Non-pigmented ciliary epithelial cell (primary cell): ENCODE results near the gene ADGRL3.
A peak's percentile ranks its signal among the peaks of the same experiment; 100 is the strongest.

Experiments used
- DNase-seq: peaks from one replicate; pipeline ENCODE4 v3.0.0-alpha.2; 2010; ENCODE audit warnings: low read depth

The ADGRL3 gene

GRCh38 chr4:61426229-61426628 is 226.1 kb downstream of the ADGRL3 start:
- DNase-seq = no peak

DNA sequence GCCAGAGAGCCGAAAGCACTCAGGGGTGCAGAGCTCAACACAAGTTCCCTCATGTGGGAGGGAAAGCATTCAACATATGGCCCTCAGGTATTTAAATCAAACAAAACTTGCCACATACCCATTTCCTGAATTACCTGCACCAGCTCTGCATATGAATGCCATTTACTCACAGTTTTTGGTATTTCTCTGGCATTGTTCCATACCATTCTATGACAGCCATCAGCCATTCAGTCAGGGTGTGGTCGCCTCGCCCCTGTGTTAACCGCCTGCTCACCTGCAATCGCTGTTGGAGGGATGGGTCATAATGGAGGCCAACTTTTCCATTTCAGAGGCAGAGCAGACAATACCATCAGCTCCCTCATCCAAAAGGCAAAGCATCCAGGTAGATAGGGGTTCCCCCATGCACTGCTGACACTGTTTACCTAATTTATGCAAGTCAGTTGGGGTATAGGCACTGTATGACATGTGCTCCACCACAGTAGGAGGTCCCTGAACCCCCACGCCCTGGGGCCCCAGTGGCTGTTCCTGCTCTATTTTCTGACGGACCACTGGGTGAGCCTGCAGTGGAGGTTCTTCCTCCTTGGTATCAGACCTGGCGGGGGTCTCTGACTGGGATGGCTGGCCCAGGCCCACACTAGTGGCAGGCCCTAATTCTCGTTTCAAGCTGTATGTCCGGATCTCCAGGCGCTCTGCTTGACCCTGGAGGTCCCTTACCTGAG is 227.1 kb downstream of the ADGRL3 start:
- DNase-seq = no peak

GRCh38 chr4:61427818-61428495 is 227.8 kb downstream of the ADGRL3 start:
- DNase-seq = no peak

GRCh38 chr4:61428950-61429349 is 228.8 kb downstream of the ADGRL3 start:
- DNase-seq = no peak

DNA sequence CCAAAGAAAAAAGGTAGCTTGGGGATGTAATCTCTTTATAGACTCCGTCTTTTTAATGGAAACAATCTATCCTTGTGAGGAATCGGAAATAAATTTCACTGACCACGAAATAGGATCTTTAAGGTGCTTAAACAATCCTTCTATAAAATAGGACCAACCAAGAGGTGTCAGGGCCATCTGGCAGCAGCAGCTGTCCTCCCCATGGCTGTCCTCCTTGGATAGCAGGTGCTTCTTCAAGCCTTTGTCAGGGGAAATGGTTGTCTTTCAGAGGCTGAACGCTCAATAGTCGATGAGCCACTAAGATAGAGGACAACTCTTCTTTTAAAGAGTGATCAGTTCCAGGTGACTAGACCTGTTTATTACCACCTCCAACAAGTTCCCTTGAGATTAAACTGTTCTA is 231.0 kb downstream of the ADGRL3 start:
- DNase-seq = no peak

GRCh38 chr4:61437923-61438322 is 237.8 kb downstream of the ADGRL3 start:
- DNase-seq = no peak

DNA sequence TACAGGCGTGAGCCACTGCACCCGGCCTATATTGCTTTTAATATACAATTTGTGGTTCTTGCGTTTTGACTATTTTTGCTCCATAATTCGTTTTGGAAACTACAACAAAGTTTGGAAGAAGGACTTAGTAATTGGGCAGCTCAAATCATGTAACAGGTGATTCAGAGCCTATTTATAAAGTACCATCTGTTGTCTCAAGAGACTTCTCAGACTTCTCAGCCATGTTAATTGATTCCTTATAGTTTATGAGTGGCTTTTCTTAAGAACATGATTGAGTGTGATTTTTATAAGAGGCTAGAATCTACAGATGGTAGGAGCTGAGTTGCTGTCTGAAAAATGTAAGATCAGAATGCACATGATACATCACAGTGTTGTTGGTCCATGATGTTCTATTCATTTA is 240.2 kb downstream of the ADGRL3 start:
- no peak for DNase-seq

DNA sequence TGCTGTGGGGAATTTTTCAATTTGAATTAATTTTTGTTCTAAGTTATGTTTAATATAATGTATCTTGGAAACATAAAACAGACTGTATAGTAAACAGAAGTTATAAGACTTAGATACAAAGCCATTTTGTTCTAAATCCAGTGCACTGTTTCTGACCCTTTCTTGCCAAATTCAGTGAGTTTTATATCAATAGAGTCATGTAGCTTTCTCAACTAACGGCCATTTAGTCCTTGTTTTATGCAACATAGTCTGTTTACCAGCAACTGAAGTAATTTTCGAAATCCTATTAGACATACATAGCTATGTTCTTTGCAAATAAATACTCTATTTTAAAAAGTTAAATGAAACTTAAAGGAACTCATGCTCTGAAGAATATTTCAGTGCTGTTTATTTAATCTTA is 242.8 kb downstream of the ADGRL3 start:
- no peak for DNase-seq

GRCh38 chr4:61443813-61444510 is 243.8 kb downstream of the ADGRL3 start:
- no peak for DNase-seq

DNA sequence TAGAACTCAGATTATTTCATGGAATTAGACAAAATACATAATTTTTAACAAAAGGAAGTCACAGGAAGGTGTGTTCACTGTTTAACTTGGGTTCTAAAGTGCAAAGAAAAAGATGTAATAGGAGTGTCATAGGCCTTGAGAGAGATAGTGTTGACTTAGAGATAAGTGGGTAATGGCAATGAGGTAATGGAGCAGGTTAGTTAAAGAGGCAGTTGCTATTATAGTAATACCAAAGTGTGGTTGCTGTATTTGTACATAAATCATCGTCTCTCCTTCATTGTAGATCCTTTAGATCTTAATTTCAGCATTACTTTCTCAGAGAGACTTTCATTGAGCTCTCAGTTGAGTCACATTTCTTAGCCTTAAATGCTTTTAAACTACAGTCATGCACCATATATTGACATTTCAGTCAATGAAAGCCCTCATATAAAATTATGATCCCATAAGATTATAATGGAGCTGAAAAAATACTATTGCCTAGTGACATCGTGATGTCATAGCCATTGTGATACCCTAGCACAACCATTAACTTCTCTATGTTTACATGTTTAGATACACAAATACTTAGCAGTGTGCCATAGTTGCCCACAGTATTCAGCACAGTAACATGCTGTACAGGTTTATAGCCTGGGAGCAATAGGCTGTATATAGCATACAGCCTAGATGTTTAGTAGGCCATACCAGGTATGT is 245.4 kb downstream of the ADGRL3 start:
- DNase-seq = no peak

DNA sequence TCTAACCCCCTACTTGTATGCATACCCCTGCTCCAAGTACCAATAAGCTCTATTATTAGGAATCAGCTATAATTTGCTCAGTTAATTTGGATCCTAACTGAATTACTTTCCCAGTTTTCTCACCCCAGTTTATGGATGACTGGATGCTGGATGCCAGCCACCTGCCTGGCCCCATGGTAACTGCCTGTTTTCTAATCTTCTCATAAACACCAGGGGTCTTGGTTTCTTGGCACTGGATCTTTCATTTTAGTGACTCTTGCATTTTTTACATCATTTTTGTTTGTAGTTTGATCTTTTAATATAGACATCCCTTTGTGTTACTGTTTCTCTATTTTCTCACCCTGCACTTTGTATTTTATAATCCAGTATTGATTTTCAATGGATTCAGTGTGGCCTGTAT is 246.8 kb downstream of the ADGRL3 start:
- DNase-seq = no peak

- no peak for DNase-seq
These were observed 247.8 kb downstream of the ADGRL3 start for GRCh38 chr4:61447918-61448317.

DNA sequence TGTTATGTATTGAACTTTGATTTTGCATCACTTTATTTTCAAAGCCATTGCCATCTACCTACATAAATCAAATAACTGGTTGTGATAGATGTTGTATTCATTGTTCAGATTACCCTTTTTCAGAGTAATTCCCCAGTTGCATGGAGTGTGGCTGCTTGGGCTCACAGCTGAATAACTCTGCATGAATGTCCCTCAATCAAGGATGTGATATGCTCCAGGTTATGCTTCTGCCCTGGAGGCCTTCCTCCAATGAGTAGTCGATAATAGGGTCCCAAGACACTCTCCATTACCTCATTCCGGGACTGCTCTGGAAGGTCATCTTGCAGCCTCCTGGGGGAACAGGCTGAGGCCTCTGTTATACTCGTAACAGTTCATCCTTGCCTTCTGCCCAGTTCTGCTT is 251.8 kb downstream of the ADGRL3 start:
- no peak for DNase-seq

DNA sequence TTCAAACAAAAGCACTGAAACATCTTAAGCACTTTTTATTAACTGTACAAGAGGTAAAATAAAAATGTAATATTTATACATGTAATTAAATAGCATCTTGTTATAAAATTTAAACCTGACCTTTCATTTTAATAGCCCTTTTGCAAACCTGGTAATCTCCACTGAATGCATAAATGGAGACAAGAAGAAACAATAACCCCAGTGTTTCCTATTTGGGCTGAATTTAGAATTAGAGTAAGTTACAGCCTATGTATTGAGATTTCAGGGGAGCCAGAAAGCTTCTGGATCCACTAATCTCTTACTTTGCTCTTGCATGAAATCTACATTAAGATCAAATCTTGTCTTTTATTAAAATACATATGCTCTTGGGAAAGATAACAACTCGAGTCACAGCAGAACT is 261.8 kb downstream of the ADGRL3 start:
- DNase-seq = no peak

- peak; percentile 36 for DNase-seq
These were observed 262.6 kb downstream of the ADGRL3 start for GRCh38 chr4:61462451-61463326.

- peak; percentile 70 for DNase-seq
These were observed 268.0 kb downstream of the ADGRL3 start for GRCh38 chr4:61468024-61468720.

DNA sequence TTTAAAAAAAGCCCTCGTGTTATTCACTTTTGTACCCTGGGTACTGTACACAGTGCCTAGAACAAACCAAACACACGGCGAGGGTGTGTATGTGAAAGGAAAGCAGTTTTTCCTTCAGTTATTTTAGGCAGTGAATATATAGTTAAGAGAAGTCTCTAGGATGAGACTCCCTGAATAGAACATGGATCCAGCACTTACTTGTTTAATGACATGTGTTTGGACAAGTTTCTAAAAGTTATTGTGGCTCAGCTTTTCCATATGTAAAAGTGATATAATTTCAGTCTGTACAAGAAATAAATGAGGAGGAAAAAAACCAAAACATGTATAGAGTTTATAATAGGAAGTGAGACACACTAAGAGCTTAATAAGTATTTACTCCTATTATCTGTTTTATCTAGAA is 273.2 kb downstream of the ADGRL3 start:
- no peak for DNase-seq

GRCh38 chr4:61478340-61478739 is 278.2 kb downstream of the ADGRL3 start:
- no peak for DNase-seq

- DNase-seq = no peak
These were observed 284.9 kb downstream of the ADGRL3 start for GRCh38 chr4:61485056-61485455.

GRCh38 chr4:61489927-61490326 is 289.8 kb downstream of the ADGRL3 start:
- no peak for DNase-seq

DNA sequence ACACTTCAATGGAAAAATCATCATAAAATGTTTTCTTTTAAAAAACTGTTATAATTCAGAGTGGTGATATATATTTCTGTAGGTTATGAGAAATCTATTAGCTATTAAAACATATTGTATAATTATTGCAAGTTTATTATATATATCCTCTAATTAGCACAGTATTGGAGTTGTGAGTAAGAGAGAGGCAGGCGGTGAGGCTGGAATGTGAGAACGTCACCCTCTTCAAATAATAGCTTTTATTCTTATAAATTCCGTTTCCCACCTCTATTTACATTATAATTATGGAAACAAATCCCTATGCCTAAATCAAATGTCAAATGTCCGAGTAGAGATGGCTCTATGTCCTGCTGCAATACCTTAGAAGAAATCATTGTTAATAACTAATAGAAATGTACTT is 292.9 kb downstream of the ADGRL3 start:
- DNase-seq = no peak
